Cardiac fibroblast (primary cell): Measurements from ENCODE around the gene PARS2.

Source experiments
- DNase-seq, 2 donors: peaks; one replicate each; pipeline versions ENCODE4 v3.0.0 to v3.0.0-alpha.2; 2010; ENCODE audit warnings: low read depth in 2 of 2
- H3K4me3 ChIP-seq, 2 donors: replicated peaks in 1 of 2; 1 replicate in 1 of 2; 2 replicates in 1 of 2; pipeline ENCODE4 v1.5.1; 2011; ENCODE audit warnings: low read depth in 2 of 2, low read length in 2 of 2, mild to moderate bottlenecking in 2 of 2, moderate library complexity in 1 of 2
- CTCF ChIP-seq: IDR thresholded peaks from one replicate; pipeline ENCODE4 v1.5.1; 2011; ENCODE audit warnings: low read depth, mild to moderate bottlenecking, low read length, inconsistent platforms

Gene PARS2

GRCh38 chr1:54741531-54741930, 22.8 kb downstream of the PARS2 start:
- no peak overlapping the region for H3K4me3 ChIP-seq
- no peak for TF ChIP-seq CTCF
- DNase-seq: no peak

- H3K4me3 ChIP-seq: no peak overlapping the region
- TF ChIP-seq CTCF: no peak
- no peak for DNase-seq
These were observed 26.1 kb downstream of the PARS2 start for GRCh38 chr1:54738244-54738643.

- TF ChIP-seq CTCF: no peak
- no peak for DNase-seq
- no peak overlapping the region for H3K4me3 ChIP-seq
These were observed 27.6 kb downstream of the PARS2 start for GRCh38 chr1:54736685-54737084.

- no peak overlapping the region for H3K4me3 ChIP-seq
- TF ChIP-seq CTCF: no peak
These were observed 36.3 kb downstream of the PARS2 start for GRCh38 chr1:54728027-54728426.

GRCh38 chr1:54724771-54725170, 39.6 kb downstream of the PARS2 start:
- DNase-seq: no peak
- no peak for TF ChIP-seq CTCF
- no peak overlapping the region for H3K4me3 ChIP-seq

More at GRCh38 chr1:54728027-54728426, 36.3 kb downstream of the PARS2 start:
- DNase-seq: no peak

GRCh38 chr1:54723985-54724384, 40.3 kb downstream of the PARS2 start:
- no peak overlapping the region for H3K4me3 ChIP-seq
- DNase-seq: no peak
- TF ChIP-seq CTCF: no peak

GRCh38 chr1:54721719-54722118, 42.6 kb downstream of the PARS2 start:
- H3K4me3 ChIP-seq: no peak overlapping the region
- DNase-seq: no peak
- no peak for TF ChIP-seq CTCF
